ENCODE results near the gene HBP1. TPM values are rescaled to one million over a fixed set of nuclear protein-coding genes. Genes with fewer than 3 reads are reported as not detected.

The HBP1 gene
- total RNA-seq, 1 donor from 2014 or later, result 53.0 TPM

- H3K4me3 Mint-ChIP-seq (ENCODE audit: low read depth), result no peak overlapping the region
- DNase-seq (ENCODE audit: low spot score, unreplicated experiment), result no peak
- H3K9me3 Mint-ChIP-seq (ENCODE audit: low read depth), result no peaks in the 10 kb centered on the region
- TF ChIP-seq CTCF (IDR thresholded peaks at IDR 0.05; ENCODE audit: unreplicated experiment), result no peak
- H3K27ac Mint-ChIP-seq, result no peak overlapping the region
- H3K27me3 Mint-ChIP-seq, result no peaks in the 10 kb centered on the region
- H3K4me1 Mint-ChIP-seq (ENCODE audit: low read depth), result no peaks in the 10 kb centered on the region
- peaks cover 9% of the 10 kb centered on the region for H3K36me3 Mint-ChIP-seq (ENCODE audit: insufficient read depth)
Measured at GRCh38 chr7:107160389-107160788, 8.4 kb upstream of the HBP1 start.

DNA sequence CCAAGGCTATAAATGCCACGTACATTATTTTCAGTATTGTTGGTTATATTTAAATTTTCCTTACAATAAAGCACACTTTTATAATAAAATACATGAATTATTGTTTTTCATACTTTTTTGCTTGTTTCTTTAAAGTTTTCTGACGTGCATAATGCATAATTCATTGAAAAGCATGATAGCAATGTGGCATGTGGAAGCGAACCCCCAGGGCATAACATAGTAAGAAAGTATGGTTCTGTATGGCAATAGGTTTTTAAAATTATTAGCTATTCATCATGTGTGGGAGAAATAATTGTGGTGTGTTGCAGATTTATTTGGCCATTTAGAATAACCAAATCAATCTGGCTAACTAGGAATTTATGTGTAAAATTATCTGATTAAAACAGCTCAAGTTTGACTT lies 7.4 kb upstream of the HBP1 start:
- Mint-ChIP-seq H3K4me3 (ENCODE audit: low read depth) (no peak overlapping the region), H3K27ac (no peak overlapping the region), H3K9me3 (ENCODE audit: low read depth) (no peaks in the 10 kb centered on the region), H3K4me1 (ENCODE audit: low read depth) (peaks cover 5% of the 10 kb centered on the region), H3K36me3 (ENCODE audit: insufficient read depth) (peaks cover 6% of the 10 kb centered on the region), H3K27me3 (no peaks in the 10 kb centered on the region)
- no peak for DNase-seq (ENCODE audit: low spot score, unreplicated experiment)
- no peak for TF ChIP-seq CTCF (IDR thresholded peaks at IDR 0.05; ENCODE audit: unreplicated experiment)

GRCh38 chr7:107162475-107162874 lies 6.3 kb upstream of the HBP1 start:
- Mint-ChIP-seq H3K27ac (no peak overlapping the region), H3K36me3 (ENCODE audit: insufficient read depth) (no peaks in the 10 kb centered on the region), H3K9me3 (ENCODE audit: low read depth) (no peaks in the 10 kb centered on the region), H3K4me3 (ENCODE audit: low read depth) (no peak overlapping the region), H3K27me3 (no peaks in the 10 kb centered on the region), H3K4me1 (ENCODE audit: low read depth) (peaks cover 12% of the 10 kb centered on the region)
- no peak for DNase-seq (ENCODE audit: low spot score, unreplicated experiment)
- no peak for TF ChIP-seq CTCF (IDR thresholded peaks at IDR 0.05; ENCODE audit: unreplicated experiment)

GRCh38 chr7:107164092-107164491 lies 4.7 kb upstream of the HBP1 start:
- Mint-ChIP-seq H3K4me3 (ENCODE audit: low read depth) (no peak overlapping the region), H3K27ac (no peak overlapping the region)

DNA sequence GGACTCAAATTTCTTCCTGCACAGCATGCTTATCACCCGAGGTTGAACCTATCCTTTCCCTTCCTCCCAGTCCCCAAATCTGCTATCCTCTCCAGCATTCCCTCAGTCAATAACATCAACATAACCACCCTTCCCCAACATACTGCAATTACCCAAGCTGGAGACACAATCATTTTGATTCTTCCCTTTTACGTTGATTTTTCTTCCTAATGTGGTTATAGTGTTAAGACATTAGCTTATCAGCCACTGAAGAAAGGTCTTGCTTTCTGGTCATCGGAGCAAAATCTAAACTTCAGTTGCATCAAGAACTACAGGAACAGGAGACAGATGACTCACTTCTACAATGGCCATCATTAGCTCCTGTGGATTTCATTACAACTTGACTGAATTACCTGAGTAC lies 3.5 kb upstream of the HBP1 start:
- TF ChIP-seq CTCF (IDR thresholded peaks at IDR 0.05; ENCODE audit: unreplicated experiment), result no peak

More at GRCh38 chr7:107164092-107164491, 4.7 kb upstream of the HBP1 start:
- Mint-ChIP-seq H3K27me3 (no peaks in the 10 kb centered on the region), H3K4me1 (ENCODE audit: low read depth) (peaks cover 16% of the 10 kb centered on the region), H3K9me3 (ENCODE audit: low read depth) (no peaks in the 10 kb centered on the region), H3K36me3 (ENCODE audit: insufficient read depth) (no peaks in the 10 kb centered on the region)
- no peak for DNase-seq (ENCODE audit: low spot score, unreplicated experiment)
- TF ChIP-seq CTCF (IDR thresholded peaks at IDR 0.05; ENCODE audit: unreplicated experiment), result no peak

More for the DNA sequence above, 3.5 kb upstream of the HBP1 start:
- no peak for DNase-seq (ENCODE audit: low spot score, unreplicated experiment)
- no peak overlapping the region for H3K4me3 Mint-ChIP-seq (ENCODE audit: low read depth)
- H3K9me3 Mint-ChIP-seq (ENCODE audit: low read depth), result no peaks in the 10 kb centered on the region
- no peaks in the 10 kb centered on the region for H3K27me3 Mint-ChIP-seq
- H3K4me1 Mint-ChIP-seq (ENCODE audit: low read depth), result peaks cover 21% of the 10 kb centered on the region
- H3K27ac Mint-ChIP-seq, result no peak overlapping the region
- H3K36me3 Mint-ChIP-seq (ENCODE audit: insufficient read depth), result no peaks in the 10 kb centered on the region
